PC-3 (cell line): ENCODE measurements around the gene EMC1.

Experiments
- CTCF ChIP-seq: fragments of 300-600 bp; sonication (generic); conservative IDR thresholded peaks from 2 replicates; pipeline ENCODE4 v1.5.1; 2017; ENCODE audit warnings: antibody characterized with exemption, low read depth, mild to moderate bottlenecking, low read length
- EZH2 ChIP-seq: fragments of 300-600 bp; sonication (generic); IDR thresholded peaks from one replicate; pipeline ENCODE4 v1.6.1; 2017; ENCODE audit warnings: antibody characterized with exemption, mild to moderate bottlenecking, low read length; ENCODE audit not compliant: unreplicated experiment

- TF ChIP-seq CTCF: no peak
- no peak for TF ChIP-seq EZH2
Observed at GRCh38 chr1:19208710-19209438, 42.5 kb downstream of the EMC1 start.
